ENCODE data around the gene BACE1.
"Not testable (repeated sequence)": the region's sequence is repeated elsewhere in the genome, so short reads cannot be mapped to it uniquely, and the experiment has no call there.

The BACE1 gene

DNA sequence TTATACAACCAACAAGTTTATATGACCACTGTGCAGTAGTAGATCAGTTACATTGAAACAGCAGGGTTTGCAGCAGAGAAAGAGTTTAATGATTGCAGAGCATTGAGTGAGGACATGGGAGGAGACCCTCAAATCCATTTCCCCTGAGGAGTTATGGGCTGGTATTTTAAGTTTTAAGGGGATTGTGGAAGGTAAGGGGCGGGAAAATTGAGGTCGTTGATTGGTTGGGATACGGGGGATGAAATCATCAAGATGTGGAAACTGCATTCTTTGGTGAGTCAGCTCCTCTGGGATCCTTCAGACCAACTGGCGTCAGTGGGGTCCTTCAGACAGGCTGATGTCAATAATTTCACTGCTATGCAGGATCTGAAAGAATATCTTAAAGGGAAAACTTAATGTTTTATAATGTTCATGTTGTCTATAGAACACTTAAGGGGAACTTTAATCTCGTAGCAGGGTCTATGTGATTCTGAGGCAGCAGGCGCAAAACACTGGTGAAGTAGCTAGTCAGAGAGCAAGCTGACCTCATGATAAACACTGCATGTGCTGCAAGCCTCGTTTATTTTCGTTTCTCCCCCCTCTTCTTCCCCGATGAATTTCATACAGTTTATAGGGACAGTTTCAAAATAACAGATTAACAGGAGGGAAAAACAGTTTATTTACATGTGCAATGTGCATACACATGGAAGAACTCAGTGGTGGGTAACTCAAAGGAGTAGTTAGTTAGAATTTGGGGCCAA, 42.3 kb downstream of the BACE1 start:
- DNase-seq (ENCODE audit: low read depth) = no peak

DNA sequence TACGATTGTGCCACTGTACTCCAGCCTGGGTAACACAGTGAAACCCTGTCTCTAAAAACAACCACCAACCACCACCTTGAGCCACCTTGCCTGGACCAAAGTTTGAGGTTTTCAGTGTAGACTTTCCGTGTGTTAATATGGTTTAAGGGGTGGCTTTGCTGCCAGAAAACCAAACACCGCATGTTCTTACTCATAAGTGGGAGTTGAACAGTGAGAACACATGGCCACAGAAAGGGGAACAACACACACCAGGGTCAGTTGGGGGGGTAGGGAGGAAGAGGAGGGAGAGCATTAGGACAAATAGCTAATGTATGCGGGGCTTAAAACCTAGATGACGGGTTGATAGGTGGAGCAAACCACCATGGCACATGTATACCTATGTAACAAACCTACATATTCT, 43.9 kb downstream of the BACE1 start:
- not testable (repeated sequence) for DNase-seq (ENCODE audit: low read depth)

DNA sequence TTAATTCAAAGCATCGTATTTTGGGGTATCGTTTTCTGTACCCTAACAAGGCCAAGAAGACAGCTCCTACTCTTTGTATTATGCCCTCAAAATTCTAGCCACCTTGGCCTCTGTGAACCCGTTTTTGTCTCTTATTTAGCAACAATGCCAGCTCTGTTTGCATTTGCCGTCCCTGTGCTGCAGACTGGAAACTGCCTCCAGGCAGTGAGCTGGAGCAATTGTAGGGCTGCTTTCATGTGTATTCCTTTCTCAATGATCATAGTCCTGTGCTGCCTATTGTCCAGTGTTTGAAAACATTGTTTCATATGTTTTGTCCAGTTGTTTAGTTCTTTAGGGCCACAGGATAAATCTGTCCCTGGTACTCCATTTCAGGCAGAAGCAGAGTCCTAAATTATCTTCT, 44.8 kb downstream of the BACE1 start:
- DNase-seq (ENCODE audit: low read depth) = no peak

DNA sequence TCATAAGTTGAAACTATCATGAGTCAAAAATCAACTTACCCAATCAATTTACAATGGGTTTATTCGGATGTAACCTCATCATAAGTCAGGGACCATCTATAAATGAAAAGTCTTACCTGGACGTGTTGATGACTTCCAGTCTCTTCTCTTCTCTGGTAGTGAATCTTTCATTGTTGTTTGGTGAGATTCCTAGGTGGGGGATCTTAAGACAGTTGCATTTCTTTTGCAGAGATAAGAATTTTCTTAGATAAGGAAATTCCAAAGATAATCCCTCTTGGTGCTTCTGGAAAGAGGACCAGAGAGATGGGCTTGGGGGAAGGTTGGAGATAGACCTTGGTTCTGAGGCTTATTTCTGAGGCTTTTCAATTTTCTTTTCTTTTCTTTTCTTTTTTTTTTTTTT, 46.2 kb downstream of the BACE1 start:
- no peak for DNase-seq (ENCODE audit: low read depth)

DNA sequence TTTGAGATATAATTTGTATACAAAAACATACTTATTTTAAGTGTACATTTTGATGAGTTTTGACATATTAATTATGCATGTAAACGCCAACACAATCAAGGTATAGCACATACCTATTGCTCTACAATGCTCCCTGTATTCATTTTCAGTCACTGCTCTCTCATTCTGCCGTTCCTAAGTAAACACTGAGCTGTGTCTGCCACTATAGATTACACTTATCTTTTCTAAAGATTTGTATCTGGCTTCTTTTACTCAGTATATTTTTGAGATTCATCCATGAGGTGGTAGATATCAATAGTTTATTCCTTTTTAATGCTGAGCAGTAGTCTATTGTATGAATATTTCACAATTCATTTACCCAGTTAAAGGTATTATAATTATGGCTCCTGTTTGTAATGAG, 50.3 kb downstream of the BACE1 start:
- no peak for DNase-seq (ENCODE audit: low read depth)

DNA sequence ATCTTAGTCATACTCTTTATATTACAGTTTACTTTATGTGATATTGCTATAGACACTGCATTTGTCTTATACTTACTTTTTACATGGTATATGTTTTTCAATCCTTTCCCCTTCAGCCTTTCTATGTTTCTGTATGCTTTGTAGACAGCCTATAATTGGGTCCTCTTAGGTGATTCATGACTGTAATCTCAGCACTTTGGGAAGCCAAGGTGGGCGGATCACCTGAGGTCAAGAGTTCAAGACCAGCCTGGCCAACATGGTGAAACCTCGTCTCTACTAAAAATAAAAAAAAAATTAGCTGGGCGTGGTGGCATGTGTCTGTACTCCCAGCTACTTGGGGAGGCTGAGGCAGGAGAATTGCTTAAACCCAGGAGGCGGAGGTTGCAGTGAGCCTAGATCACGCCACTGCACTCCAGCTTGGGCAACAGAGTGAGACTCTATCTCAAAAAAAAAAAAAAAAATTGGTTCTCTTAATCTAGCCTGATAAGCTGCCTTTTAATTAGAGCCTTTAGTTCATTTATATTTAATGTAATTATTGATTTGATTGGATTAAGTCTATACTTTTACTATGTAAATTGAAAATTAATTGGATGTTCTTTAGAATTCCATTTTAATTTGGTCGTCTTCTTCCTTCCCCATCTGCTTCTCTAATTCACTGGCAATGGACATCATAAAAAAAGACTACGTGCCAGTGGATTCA, 51.3 kb downstream of the BACE1 start:
- not testable (repeated sequence) for DNase-seq (ENCODE audit: low read depth)

DNA sequence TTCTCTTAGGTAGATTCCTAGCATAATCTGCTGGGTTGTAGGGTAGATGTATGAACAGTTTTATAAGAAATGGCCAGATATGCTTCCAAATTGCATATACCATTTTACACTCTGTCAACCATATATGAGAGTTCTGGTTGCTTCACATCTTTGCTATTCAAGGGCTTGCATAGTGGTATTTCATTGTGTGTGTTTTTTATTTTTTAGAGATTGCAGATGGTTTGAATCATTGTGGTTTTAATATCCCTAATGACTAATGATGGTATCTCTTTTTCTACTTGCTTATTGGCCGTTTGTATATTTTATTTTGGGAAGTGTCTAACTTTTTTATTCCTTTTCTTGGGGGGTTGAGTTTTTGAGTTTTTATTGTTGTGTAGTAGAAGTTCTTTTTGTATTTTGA, 56.6 kb downstream of the BACE1 start:
- no peak for DNase-seq (ENCODE audit: low read depth)

DNA sequence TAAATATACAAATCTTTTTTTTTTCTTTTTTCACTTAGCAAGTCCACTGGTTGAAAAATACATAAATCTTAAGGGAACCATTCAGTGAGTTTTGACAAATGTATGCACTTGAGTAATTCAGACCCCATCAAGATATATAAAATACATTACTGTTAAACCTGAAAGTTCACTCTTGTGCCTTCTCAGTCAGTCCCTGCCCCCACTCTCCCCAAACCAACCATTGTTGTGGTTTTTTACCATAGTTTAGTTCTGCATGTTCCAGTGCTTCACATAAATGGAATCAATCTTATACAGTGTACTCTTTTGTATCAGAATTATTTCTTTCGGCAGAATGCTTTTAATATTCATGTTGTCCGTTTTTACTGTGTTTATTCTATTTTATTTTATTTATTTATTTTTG, 57.5 kb downstream of the BACE1 start:
- DNase-seq (ENCODE audit: low read depth) = no peak

DNA sequence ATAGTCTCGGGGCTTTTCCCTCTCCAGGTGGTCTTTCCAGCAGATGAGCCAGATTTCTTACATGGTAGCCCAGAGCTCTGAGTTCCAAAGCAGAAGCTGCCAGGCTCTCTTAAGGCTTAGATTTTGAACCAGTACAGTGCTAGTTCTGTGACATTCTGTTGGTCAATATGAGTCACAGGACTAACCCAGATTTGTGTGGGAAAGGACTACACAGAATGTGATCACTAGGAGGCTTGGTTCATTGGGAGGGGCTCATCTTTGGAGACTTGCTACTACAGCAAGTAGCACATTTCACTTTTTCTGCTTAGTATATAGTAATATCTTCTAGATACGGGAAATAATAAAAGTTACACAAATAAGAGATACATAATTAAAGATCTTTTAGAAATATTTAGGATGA, 59.5 kb downstream of the BACE1 start:
- DNase-seq (ENCODE audit: low read depth) = no peak

DNA sequence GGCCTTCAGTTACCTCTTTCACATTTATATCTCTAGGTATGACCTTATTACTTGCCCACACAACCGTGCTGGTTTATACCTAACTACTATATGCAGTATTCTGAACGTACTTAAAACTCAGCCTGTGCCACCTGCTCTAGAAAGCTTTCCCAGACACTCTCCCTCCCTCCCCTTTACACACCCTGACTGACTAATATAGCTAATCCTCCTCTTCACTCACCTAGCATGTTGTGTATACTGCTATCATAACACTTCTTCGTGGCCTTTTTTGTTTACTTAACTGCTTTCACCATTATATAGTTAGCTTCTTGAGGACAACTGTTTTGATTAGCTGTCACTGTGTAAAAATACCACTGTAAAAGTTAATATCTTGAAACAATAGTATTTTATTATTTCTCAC, 60.1 kb downstream of the BACE1 start:
- no peak for DNase-seq (ENCODE audit: low read depth)

DNA sequence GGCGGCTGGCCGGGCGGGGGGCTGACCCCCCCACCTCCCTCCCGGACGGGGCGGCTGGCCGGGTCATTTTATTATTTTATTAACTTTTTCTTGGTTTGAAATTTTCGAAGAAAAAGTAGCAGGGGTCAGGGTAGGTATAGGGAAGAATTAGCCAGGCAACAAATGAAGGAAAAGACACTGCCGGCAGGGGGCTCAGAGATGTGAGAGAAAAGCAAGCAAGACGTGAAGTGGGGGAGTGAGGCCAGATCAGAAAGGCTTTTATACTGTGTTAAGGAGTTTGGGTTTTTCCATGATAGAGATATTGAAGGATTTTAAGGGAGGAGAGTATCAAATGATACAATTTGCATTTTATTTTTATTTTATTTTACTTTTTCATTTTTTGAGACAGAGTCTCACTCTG, 64.5 kb downstream of the BACE1 start:
- DNase-seq (ENCODE audit: low read depth) = no peak

DNA sequence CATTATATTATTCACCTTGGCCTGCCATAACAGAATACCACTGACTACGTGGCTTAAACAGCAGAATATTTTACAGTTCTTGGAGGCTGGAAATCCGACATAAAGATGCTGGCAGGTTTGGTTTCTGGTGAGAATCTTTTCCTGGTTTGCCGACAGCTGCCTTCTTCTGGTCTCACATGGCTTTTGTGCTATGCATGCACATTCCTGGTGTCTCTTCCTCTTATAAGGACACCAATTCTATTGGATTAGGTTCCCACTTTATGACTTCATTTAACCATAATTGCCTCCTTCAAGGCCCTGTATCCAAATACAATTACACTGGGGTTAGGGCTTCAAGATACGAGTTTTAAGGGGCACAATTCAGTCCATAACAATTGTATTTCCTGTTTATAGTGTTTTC, 66.5 kb downstream of the BACE1 start:
- DNase-seq (ENCODE audit: low read depth) = no peak

DNA sequence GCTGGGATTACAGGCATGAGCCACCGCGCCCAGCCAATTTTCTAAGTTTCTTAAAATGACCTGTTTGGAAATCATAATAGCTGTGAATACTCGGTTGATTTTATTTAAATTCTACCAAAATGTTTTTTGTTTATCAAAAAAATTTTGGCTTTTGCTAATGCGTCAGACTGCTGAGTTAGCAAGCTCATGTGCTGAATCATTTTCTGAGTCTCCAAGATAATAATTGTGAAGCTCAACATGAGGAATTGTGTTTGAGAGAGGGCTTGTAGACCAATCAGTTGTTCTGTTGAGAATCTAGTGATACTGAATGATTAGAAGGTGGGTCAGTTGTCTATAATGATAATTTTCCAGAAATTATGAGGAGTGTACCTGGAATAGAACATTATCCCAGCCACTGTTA, 67.7 kb downstream of the BACE1 start:
- no peak for DNase-seq (ENCODE audit: low read depth)

DNA sequence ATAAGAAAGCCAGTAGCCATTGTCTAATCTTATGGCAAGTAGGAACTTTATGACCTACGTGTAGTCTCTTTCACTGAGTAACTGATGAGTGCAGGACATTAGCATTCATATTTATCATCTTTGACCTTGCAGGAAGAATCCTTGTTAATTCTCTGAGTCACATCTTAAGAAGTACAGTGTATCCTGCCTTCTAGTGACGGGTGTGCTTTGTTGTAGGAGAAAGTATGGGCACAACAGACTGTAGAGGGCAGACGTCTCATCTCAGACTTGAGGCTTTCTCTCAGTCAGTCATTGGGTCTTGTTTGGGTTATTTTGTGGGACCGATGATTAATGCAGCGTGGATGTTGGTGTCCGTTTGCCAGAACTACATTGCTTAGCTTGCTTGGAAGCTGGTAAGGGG, 76.8 kb downstream of the BACE1 start:
- no peak for DNase-seq (ENCODE audit: low read depth)

DNA sequence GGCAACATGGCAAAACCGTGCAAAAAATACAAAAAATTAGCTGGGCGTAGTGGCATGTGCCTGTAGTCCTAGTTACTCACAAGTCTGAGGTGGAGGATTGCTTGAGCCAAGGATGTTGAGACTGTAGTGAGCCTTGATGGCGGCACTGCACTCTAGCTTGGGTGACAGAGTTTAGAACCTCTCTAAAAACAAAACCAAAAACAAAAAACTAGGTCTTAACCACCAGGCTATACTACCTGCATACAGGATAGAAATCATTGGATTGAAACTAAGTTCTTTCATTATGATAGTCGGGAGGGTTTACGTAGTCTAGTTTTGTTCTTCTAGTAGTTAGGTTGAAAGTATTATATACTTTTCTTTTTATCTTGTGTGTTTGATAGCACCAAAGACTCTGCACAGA, 77.8 kb downstream of the BACE1 start:
- no peak for DNase-seq (ENCODE audit: low read depth)
